Adrenal gland (tissue), 5 donors: ENCODE results near the gene SRGAP2C.
"Not testable (repeated sequence)": the region's sequence is repeated elsewhere in the genome, so short reads cannot be mapped to it uniquely, and the experiment has no call there.

Experiments
- POLR2A ChIP-seq, 2 donors: fragments of 450-650 bp; IDR thresholded peaks; one replicate each; pipeline ENCODE4 v1.6.1; 2017; ENCODE audit warnings: antibody characterized with exemption in 2 of 2, mild to moderate bottlenecking in 2 of 2, moderate library complexity in 1 of 2
- TF ChIP-seq, protein P1 (sequence below), 6 experiments: fragments of 450-650 bp in 4 of 6; fragments of 200-600 bp in 2 of 6; sonication (generic) in 1 of 6; IDR thresholded peaks; 1 replicate in 5 of 6; 2 replicates in 1 of 6; pipeline versions ENCODE4 v1.5.1 to v1.8.0; 2016 to 2021; ENCODE audit warnings: antibody characterized with exemption in 6 of 6, mild to moderate bottlenecking in 2 of 6, moderate library complexity in 1 of 6
- donor health status: DM: no; HTN: no; CAD: no.

DNA sequence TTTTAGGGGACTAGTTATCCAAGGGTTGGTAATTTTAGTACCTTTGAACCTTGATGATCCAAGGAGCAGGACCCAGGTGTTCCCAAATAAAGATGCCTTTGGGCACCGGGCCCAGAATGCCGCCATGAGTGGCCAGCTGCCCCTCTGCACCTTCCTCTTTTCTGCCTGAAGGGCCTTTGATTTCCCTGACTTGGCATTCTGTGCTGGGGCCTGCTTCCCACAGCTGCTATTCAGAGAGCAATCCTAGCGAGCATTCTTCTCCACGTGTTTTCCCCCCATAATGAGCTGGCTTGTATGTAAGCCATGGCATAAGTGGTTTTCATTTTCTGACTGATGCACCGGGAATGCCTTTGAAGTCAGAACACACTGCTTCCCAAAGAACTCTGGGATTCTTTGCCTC, 184.1 kb downstream of the SRGAP2C start:
- TF ChIP-seq, protein P1, sequence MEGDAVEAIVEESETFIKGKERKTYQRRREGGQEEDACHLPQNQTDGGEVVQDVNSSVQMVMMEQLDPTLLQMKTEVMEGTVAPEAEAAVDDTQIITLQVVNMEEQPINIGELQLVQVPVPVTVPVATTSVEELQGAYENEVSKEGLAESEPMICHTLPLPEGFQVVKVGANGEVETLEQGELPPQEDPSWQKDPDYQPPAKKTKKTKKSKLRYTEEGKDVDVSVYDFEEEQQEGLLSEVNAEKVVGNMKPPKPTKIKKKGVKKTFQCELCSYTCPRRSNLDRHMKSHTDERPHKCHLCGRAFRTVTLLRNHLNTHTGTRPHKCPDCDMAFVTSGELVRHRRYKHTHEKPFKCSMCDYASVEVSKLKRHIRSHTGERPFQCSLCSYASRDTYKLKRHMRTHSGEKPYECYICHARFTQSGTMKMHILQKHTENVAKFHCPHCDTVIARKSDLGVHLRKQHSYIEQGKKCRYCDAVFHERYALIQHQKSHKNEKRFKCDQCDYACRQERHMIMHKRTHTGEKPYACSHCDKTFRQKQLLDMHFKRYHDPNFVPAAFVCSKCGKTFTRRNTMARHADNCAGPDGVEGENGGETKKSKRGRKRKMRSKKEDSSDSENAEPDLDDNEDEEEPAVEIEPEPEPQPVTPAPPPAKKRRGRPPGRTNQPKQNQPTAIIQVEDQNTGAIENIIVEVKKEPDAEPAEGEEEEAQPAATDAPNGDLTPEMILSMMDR (IDR thresholded peaks at IDR 0.05), result not testable (repeated sequence)
- TF ChIP-seq POLR2A (IDR thresholded peaks at IDR 0.05), result not testable (repeated sequence)
